Central memory CD8-positive, alpha-beta T cell (primary cell): ENCODE measurements around the gene ARPP19.

Experiments
- ATAC-seq: fragments of 150-1000 bp; cut with Tn5 transposase; replicated peaks from 2 replicates; pipeline ENCODE4 v1.10.0; 2022; ENCODE audit warnings: mild to moderate bottlenecking, moderate FRiP score, moderate number of reproducible peaks; ENCODE audit not compliant: poor library complexity, severe bottlenecking; ENCODE audit errors: extremely low read depth
- DNase-seq, 2 donors: peaks; one replicate each; pipeline ENCODE4 v3.0.0; 2021; ENCODE audit warnings: low spot score in 2 of 2
- H3K27ac Mint-ChIP-seq: one replicate; pipeline ENCODE4 v1.8.0; 2022; ENCODE audit warnings: low read depth, mild to moderate bottlenecking, moderate library complexity, mixed read lengths
- H3K27me3 Mint-ChIP-seq: one replicate; pipeline ENCODE4 v1.8.0; 2022; ENCODE audit warnings: mixed read lengths
- H3K36me3 Mint-ChIP-seq: one replicate; pipeline ENCODE4 v1.8.0; 2022; ENCODE audit warnings: mild to moderate bottlenecking, moderate library complexity, mixed read lengths; ENCODE audit not compliant: insufficient read depth
- H3K4me1 Mint-ChIP-seq: one replicate; pipeline ENCODE4 v1.8.0; 2022; ENCODE audit warnings: mixed read lengths
- H3K4me3 Mint-ChIP-seq: one replicate; pipeline ENCODE4 v1.8.0; 2022; ENCODE audit warnings: mild to moderate bottlenecking, moderate library complexity, mixed read lengths
- H3K9me3 Mint-ChIP-seq: one replicate; pipeline ENCODE4 v1.8.0; 2022; ENCODE audit warnings: mixed read lengths

ARPP19 gene

DNA sequence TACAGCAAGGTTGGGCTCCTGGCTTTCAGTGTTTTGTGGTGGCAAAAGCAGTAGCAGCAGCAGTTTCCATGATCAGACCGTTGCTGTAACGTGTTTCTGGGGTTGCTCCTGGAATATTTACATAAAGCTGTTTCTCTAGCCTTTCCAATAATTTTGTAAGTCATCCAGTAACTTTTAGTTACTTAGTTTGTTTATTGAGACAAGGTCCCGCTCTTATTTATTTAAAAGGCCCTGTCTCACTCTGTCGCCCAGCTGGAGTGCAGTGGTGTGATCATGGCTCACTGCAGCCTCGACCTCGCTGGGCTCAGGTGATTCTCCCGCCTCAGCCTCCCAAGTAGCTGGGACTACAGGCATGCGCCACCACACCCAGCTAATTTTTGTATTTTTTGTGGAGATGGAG lies 31.4 kb downstream of the ARPP19 start:
- Mint-ChIP-seq H3K36me3 (no peaks in the 10 kb centered on the region), H3K27me3 (no peaks in the 10 kb centered on the region), H3K9me3 (no peaks in the 10 kb centered on the region), H3K4me1 (no peaks in the 10 kb centered on the region), H3K4me3 (no peak overlapping the region), H3K27ac (no peak overlapping the region)
- DNase-seq: no peak
- ATAC-seq: no peak

DNA sequence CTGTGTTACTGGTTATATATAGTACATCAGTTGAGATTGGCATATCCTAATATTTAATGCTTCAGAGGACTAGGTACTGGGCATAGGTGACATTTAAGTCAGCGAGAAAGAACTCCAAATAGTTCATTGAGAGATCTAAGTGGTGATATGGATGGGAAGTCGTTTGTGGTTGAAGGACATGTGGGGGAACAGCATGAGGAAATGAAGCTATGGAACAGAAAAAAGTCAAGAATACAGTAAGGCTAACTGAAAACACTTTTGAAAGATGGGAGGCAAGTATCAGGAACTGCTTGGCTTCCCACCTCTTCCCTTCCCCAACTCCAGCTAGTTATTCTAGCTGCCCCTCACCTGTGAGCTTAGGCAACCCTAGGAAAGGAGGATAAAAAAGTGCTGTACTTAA lies 36.4 kb downstream of the ARPP19 start:
- Mint-ChIP-seq H3K4me1 (peaks cover 17% of the 10 kb centered on the region), H3K4me3 (no peak overlapping the region), H3K9me3 (no peaks in the 10 kb centered on the region), H3K27ac (no peak overlapping the region), H3K36me3 (peaks cover 5% of the 10 kb centered on the region), H3K27me3 (no peaks in the 10 kb centered on the region)
- DNase-seq: no peak
- no peak for ATAC-seq

DNA sequence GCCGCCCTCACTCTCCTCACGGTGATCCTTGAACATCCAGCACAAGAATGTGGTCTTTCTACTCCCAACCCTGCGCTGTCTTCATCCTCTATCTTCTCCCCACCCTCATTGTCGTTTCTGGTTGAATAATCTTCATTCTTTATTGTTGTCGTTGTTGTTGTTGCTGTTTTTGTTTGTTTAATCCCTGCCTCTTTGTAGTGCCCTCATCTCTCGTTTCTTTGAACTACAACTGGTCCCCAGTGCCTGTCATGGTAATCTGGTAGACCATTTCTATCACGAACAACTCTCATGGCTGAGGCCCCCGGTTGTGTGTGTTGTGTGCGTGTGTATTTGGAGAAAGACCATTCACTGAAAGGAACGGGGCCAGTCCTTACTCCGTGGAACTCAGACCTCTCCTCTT lies 38.9 kb downstream of the ARPP19 start:
- no peak for DNase-seq
- Mint-ChIP-seq H3K4me3 (peak overlapping the region; percentile 81), H3K27ac (peak overlapping the region; percentile 89), H3K27me3 (no peaks in the 10 kb centered on the region), H3K4me1 (peaks cover 32% of the 10 kb centered on the region), H3K9me3 (no peaks in the 10 kb centered on the region), H3K36me3 (peaks cover 7% of the 10 kb centered on the region)
- no peak for ATAC-seq

DNA sequence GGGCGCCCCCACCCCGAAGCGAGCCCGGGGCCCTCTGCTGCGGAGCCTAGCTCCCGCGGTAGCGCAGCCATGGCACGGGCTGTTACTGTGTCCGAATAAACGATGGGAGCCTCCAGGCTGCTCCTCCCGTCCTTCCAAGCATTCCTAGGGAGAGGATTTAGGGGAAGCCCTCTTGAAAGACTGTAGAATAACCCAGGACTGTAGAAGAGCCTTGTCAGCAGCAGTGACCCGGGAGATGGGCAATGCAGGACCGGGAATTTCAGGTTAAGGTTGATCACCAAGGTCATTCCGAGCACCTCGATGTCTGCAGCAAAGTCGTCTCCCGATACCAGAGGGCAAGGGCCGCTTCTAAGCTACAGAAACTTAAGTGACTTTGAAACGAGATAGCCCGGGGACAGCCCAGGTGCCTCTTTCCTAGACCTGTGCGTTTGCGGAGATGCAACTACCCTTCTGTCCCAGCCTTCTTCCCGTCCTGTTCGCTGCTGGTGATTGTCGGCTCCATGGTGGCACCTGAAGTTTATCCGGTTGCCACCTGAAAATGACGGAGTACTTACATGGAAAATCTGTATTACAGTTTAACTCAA lies 39.4 kb downstream of the ARPP19 start:
- peak overlapping the region; percentile 89 for H3K27ac Mint-ChIP-seq
- H3K36me3 Mint-ChIP-seq: peaks cover 9% of the 10 kb centered on the region
- H3K27me3 Mint-ChIP-seq: no peaks in the 10 kb centered on the region
- H3K4me3 Mint-ChIP-seq: peak overlapping the region; percentile 81
- no peaks in the 10 kb centered on the region for H3K9me3 Mint-ChIP-seq
- H3K4me1 Mint-ChIP-seq: peaks cover 32% of the 10 kb centered on the region
- ATAC-seq (peak; percentile 7), DNase-seq (peak in 1 of 2 donors; percentile 16)

DNA sequence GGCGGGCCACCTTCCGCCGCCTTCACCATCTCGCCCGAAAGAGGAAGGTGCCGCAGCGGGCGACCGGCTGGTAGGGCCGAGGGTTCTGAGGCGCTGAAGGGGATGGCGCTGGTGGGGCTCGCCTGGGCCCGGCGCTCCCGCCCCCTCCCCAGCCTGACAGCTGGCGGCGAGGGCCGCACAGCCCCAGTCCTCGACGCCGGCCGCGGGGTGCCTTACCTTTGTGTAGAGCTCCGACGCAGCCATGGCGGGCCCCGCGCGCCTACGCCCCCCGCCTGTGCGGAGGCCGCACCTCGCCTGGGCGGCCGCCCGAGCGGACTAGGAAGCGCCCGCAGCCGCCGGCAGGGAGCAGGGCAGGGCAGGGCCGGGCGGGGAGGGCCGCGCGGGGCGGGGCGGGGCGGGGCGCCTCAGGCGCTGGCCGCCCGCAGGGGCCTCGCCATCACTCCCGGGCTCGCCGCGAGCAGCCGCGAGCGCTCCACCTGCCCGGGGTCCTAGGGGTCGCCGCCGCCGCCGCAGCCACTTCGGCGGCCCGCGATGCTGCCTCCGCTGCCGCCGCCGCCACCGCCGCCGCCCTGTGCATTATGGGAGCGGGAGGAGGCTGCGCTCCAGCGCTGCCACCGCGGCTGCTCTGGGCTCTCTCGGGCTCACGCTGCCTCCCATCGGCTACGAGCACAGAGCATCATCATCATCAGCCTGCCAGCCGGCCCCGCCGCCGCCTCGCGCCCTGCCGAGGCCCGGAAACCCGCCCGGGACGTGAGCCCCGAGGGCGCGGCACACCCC lies 40.1 kb downstream of the ARPP19 start, which contains the start of gene MYO5A:
Gene MYO5A (minus strand): TSS at position 317 of the 777 bp plus-strand sequence. CDS start 74 bp downstream, at position 243.
- DNase-seq (peak; percentile 61 to 78), ATAC-seq (peak; percentile 89)
- Mint-ChIP-seq H3K9me3 (no peaks in the 10 kb centered on the region), H3K36me3 (peaks cover 10% of the 10 kb centered on the region), H3K27ac (peak within 1 kb of the TSS; percentile 89), H3K4me3 (peak within 1 kb of the TSS; percentile 81), H3K27me3 (no peaks in the 10 kb centered on the region), H3K4me1 (peaks cover 39% of the 10 kb centered on the region)

DNA sequence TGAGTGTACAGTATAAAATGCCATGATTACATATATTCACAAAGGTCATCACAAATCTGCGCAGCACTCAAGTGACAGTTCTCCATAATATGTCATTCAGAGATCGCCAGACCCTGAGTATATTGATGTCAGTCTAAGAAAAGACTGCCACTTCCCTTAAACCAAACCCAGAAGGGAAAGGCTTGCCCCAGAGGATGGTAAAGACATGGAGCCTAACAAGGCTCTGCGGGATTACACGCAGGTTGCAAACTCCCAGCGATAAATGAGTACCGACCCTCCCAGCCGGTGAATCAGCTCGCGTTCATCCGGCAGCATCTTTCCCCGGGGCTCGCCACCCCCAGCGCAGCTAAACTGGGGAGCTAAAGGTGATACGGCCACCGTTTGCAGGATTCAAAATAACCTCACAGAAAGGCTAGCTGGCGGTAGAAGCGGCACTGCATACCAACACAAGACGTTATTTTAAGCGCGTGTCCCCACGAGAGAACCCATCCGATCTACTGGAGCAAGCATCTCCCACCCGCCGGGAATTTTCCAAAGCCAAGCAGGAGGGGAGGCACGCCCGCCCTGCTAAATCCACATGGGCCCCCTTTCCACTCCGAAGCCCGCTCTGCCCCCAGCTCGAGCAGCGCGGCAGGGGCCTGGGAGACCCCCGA lies 40.8 kb downstream of the ARPP19 start:
- DNase-seq (peak; percentile 18 to 22), ATAC-seq (peak; percentile 15)
- Mint-ChIP-seq H3K9me3 (no peaks in the 10 kb centered on the region), H3K4me1 (peaks cover 46% of the 10 kb centered on the region), H3K36me3 (peaks cover 12% of the 10 kb centered on the region), H3K4me3 (peak overlapping the region; percentile 81), H3K27ac (peak overlapping the region; percentile 83), H3K27me3 (no peaks in the 10 kb centered on the region)

DNA sequence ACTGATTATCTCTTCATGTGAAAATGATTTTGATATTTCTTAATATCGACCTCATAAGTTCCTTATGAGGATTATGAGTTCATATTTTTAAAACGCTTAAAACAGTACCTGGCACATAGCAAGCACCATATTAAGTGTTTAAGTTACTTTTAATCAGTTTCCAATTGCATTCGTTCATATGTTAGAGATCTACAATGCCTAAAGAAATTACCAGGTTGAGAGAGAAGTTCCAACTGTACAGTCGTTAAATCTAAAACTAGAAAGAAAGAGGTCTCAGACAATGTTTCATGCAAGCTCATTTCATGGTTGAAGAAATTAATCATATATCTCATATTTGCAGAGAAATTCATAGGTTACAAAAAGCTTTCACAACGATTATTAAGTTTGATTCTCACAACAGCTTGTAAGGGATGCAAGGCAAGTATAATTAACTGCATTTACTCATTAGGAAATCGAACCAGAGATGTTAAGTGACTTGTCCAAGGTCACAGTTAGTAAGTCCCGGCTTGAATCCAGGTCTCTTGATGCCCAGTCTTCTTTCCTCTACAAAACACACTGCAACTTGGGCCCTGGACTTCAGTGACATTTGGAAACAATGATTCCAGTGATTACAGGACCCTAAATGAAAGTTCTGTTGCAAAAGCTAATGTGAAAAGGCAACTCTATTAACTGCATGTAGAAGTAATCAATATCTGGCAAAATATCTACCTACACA lies 41.5 kb downstream of the ARPP19 start:
- peak overlapping the region; percentile 83 for H3K27ac Mint-ChIP-seq
- H3K36me3 Mint-ChIP-seq: peaks cover 12% of the 10 kb centered on the region
- H3K4me1 Mint-ChIP-seq: peaks cover 49% of the 10 kb centered on the region
- no peaks in the 10 kb centered on the region for H3K27me3 Mint-ChIP-seq
- DNase-seq: no peak
- peak overlapping the region; percentile 81 for H3K4me3 Mint-ChIP-seq
- H3K9me3 Mint-ChIP-seq: no peaks in the 10 kb centered on the region
- ATAC-seq: no peak

DNA sequence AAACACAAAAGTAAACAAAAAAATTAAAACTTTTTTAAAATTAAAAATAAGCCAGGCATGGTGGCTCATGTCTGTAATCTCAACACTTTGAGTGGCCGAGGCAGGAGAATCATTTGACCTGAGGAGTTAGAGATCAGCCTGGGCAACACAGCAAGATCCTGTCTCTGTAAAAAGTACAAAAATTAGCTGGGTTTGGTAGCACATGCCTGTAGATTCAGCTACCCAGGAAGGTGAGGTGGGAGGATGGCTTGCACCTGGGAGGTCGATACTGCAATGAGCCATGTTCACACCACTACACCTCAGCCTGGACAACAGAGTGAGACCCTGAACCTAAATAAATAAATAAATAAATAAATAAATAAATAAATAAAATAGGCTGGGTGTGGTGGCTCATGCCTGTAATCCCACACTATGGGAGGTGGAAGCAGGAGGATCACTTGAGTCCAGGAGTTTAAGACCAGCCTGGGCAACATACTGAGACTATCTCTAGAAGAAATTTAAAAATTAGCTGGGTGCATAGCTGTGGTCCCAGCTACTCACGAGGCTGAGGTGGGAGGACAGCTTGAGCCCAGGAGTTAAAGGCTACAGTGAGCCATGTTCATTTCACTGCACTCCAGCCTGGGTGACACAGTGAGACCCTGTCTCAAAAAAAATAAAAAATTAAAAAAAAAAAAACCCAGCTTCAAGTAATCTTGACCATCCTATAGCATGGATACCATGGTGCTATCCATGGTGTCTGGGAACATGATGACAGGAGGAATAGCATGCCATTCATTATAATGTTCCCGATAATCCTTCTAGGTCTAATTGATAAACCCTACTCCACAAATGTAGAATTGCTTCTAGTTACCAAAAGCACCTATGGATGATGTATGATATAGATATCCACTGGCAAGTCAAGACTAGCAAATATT lies 44.4 kb downstream of the ARPP19 start:
- no peaks in the 10 kb centered on the region for H3K27me3 Mint-ChIP-seq
- peaks cover 9% of the 10 kb centered on the region for H3K36me3 Mint-ChIP-seq
- H3K4me3 Mint-ChIP-seq: no peak overlapping the region
- H3K4me1 Mint-ChIP-seq: peaks cover 56% of the 10 kb centered on the region
- ATAC-seq: no peak
- no peak overlapping the region for H3K27ac Mint-ChIP-seq
- H3K9me3 Mint-ChIP-seq: no peaks in the 10 kb centered on the region
- no peak for DNase-seq

DNA sequence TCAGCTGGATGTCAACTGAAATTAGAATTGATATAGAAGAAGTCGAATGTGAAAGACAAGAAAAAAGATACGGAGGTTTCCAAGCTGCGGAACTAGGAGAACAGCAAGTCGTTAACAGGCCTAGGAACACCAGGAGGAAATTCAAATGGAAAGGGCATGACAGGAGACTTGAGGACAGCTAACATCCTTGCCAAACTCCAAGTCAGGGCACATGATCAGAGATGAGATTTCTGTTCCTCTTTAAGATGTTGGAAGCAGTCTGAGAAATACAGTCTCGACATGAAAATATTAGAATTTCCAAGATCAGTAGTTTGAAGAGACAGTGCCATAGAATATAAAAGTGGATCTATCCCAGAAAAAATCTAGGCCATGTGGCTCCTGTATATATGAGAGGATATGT lies 45.2 kb downstream of the ARPP19 start:
- no peaks in the 10 kb centered on the region for H3K9me3 Mint-ChIP-seq
- no peak overlapping the region for H3K4me3 Mint-ChIP-seq
- H3K27me3 Mint-ChIP-seq: no peaks in the 10 kb centered on the region
- H3K36me3 Mint-ChIP-seq: peaks cover 9% of the 10 kb centered on the region
- ATAC-seq (no peak), DNase-seq (no peak)
- H3K27ac Mint-ChIP-seq: no peak overlapping the region
- H3K4me1 Mint-ChIP-seq: peaks cover 61% of the 10 kb centered on the region

DNA sequence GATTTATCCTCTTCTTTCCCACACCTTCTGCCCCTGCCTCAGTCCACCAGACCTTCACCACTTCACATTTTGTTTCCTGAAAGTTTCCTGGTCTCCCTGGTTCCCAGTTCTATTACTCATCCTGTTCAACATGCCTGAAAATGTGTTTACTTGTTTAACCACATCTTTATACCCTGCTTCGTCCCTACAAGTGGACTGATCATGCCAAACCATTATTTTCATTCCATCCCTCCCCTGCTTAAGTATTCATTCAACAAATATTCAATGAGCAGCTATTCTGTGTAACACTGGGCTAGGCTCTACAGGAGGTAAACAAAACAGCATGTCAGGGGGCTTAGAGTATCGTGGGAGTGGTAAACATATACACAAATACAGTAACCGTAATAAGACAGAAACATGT lies 45.6 kb downstream of the ARPP19 start:
- H3K27me3 Mint-ChIP-seq: no peaks in the 10 kb centered on the region
- no peak for ATAC-seq
- no peak overlapping the region for H3K4me3 Mint-ChIP-seq
- H3K27ac Mint-ChIP-seq: no peak overlapping the region
- H3K9me3 Mint-ChIP-seq: no peaks in the 10 kb centered on the region
- peaks cover 61% of the 10 kb centered on the region for H3K4me1 Mint-ChIP-seq
- H3K36me3 Mint-ChIP-seq: peaks cover 9% of the 10 kb centered on the region
- DNase-seq: no peak

DNA sequence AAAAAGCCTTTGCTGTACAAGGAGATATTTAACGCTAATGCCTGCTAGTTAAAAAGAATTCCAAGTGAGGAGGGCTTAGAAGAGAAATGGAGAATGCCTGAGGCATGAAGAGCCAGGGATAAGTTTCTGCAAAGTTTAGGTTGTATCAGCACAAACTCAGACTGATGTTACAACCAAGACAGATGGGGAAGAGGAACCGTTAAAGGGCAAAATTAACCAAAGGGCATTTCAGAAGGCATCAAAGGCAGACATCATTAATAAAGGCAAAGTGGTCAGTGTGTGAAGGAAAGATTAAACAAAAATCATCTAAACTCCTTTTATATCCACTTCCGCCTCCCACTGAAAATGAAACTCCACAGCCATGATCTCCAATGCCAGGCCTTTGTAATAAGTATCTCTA lies 47.1 kb downstream of the ARPP19 start:
- H3K4me1 Mint-ChIP-seq: peaks cover 50% of the 10 kb centered on the region
- DNase-seq: no peak
- no peak overlapping the region for H3K4me3 Mint-ChIP-seq
- H3K27ac Mint-ChIP-seq: no peak overlapping the region
- H3K9me3 Mint-ChIP-seq: no peaks in the 10 kb centered on the region
- H3K27me3 Mint-ChIP-seq: no peaks in the 10 kb centered on the region
- peaks cover 6% of the 10 kb centered on the region for H3K36me3 Mint-ChIP-seq
- ATAC-seq: no peak

DNA sequence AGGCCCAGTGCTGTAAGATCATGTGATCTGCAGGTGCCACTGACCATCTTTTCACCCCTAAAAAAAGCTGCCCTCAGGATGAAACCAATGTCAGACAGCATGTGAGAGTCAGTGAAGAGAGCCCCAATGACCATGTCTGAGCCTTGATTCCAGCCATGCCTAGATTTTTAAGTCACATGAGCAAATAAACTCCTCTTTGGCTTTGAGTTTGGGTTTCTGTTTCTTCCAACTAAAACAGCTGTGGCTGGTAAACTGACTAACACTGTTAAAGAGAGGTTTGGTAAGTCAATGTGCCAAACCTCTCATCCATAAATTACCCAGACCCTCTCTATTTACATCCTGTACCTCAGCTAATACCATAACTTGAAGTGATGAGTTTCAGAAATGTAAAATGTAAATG lies 48.4 kb downstream of the ARPP19 start:
- Mint-ChIP-seq H3K27ac (no peak overlapping the region), H3K9me3 (no peaks in the 10 kb centered on the region), H3K4me3 (no peak overlapping the region), H3K4me1 (peaks cover 45% of the 10 kb centered on the region), H3K36me3 (peaks cover 4% of the 10 kb centered on the region), H3K27me3 (no peaks in the 10 kb centered on the region)
- DNase-seq (no peak), ATAC-seq (no peak)
